Aorta (tissue), 5 donors: ENCODE measurements around the gene BRMS1L. TPM values are rescaled to one million over a fixed set of nuclear protein-coding genes. Genes with fewer than 3 reads are reported as not detected.
"Not testable (repeated sequence)": the region's sequence is repeated elsewhere in the genome, so short reads cannot be mapped to it uniquely, and the experiment has no call there.

ENCODE experiments used
- ATAC-seq: fragments of 200-7000 bp; cut with Tn5 transposase; one replicate; pipeline ENCODE4 v1.9.1; 2022; ENCODE audit warnings: moderate library complexity; ENCODE audit not compliant: low FRiP score
- DNase-seq, 2 donors: peaks; one replicate each; pipeline ENCODE4 v3.0.0-alpha.2; 2020
- H3K27ac ChIP-seq, 2 donors: one replicate each; pipeline ENCODE4 v1.5.1; 2013; ENCODE audit warnings: low read length in 2 of 2, mild to moderate bottlenecking in 2 of 2, moderate library complexity in 2 of 2, control low read depth in 1 of 2, inconsistent platforms in 1 of 2, low read depth in 1 of 2
- H3K27me3 ChIP-seq, 2 donors: one replicate each; pipeline ENCODE4 v1.6.1; 2013; ENCODE audit warnings: control low read depth in 1 of 2, low read length in 1 of 2, mild to moderate bottlenecking in 1 of 2, moderate library complexity in 1 of 2; ENCODE audit not compliant: insufficient read depth in 2 of 2, control insufficient read depth in 1 of 2
- H3K36me3 ChIP-seq, 2 donors: one replicate each; pipeline ENCODE4 v1.6.1; 2013; ENCODE audit warnings: control low read depth in 1 of 2, low read length in 1 of 2, mild to moderate bottlenecking in 1 of 2; ENCODE audit not compliant: insufficient read depth in 2 of 2, control insufficient read depth in 1 of 2
- H3K4me1 ChIP-seq, 2 donors: one replicate each; pipeline ENCODE4 v1.6.1; 2013; ENCODE audit warnings: low read length in 2 of 2, control low read depth in 1 of 2, mild to moderate bottlenecking in 1 of 2, moderate library complexity in 1 of 2; ENCODE audit not compliant: insufficient read depth in 2 of 2, control insufficient read depth in 1 of 2
- H3K4me3 ChIP-seq, 2 donors: one replicate each; pipeline ENCODE4 v1.5.1; 2013; ENCODE audit warnings: low read length in 2 of 2, control low read depth in 1 of 2, mild to moderate bottlenecking in 1 of 2
- H3K9me3 ChIP-seq: one replicate; pipeline ENCODE4 v1.6.1; 2013; ENCODE audit warnings: mild to moderate bottlenecking, low read length; ENCODE audit not compliant: control insufficient read depth
- whole genome bisulfite sequencing, 2 donors: extraction: QIAGEN DNeasy Blood & Tissue Kit; methylation state at CpG; one replicate each; pipeline ENCODE4 v1.1.7; 2013; 5-methylcytosine and 5-hydroxymethylcytosine counted together
- intact Hi-C, 2 donors: fragments of 100-400 bp; cut with DNase I; formaldehyde crosslinking; loops; one replicate each; pipeline versions ENCODE4 v1.14.2 to v1.15.0; 2022
- polyA plus RNA-seq, 2 donors: library from polyadenylated mRNA; stranded (reverse); fragments of 200-250 nt; gene quantifications; one replicate each; pipeline ENCODE4 v1.2.3, GENCODE V29; 2013
- total RNA-seq, 2 donors: library from RNA; stranded (reverse); fragmentation: NEBNext Ultra II Directional; extraction: Animal tissue kit (Norgen Biotek cat#: 25700); gene quantifications; one replicate each; pipeline ENCODE4 v1.2.1, GENCODE V29; 2021
- donor health status: healthy with polysubstance abuse.
- donor health status: Bipolar disorder and iron deficiency.
- donor health status: DM: no; HTN: no; CAD: no.
- donor health status: DM: no; HTN: no; CAD: no.
- donor health status: DM: yes; HTN: yes; CAD: no.

Gene BRMS1L
- total and polyA plus RNA-seq, 4 donors, result 9.6 to 20.9 (median 14.2) TPM

DNA sequence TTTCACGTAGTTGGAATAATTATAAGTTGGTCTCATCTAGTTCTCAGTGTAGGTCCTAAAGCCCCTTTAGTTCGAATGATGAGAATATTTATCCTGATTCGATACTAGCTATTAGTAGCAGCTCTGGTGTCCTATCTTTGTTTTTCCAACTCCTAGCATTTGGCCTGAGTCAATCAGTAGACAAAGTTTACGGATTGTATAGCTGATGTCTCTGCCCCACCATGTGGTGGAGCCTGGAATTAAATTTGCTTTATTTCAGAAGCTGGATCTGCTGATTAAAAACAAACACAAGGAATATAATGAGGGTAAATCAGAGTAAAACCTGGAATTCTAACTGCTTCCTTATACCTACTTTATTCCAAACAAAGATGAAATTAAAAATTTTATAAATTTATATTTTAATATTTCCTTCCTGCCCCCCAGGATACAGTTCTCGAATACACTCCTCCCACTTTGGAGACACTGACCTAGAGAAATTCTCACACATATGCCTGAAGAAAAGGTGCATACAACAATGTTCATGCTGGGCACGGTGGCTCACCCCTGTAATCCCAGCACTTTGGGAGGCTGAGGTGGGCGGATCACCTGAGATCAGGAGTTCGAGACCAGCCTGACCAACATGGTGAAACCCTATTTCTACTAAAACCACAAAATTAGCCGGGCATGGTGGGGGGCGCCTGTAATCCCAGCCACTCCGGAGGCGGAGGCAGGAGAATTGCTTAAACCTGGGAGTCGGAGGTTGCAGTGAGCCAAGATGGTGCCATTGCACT is 7.6 kb upstream of the BRMS1L start:
- ATAC-seq (no peak), DNase-seq (no peak)
- peaks cover 0 to 2% of the 10 kb centered on the region in 2 donors for H3K4me1 ChIP-seq
- H3K27ac ChIP-seq, result no peak overlapping the region
- H3K27me3 ChIP-seq, result no peaks in the 10 kb centered on the region
- no peak overlapping the region for H3K4me3 ChIP-seq
- no peaks in the 10 kb centered on the region for H3K36me3 ChIP-seq
- intact Hi-C loops, result no loop called here
- no peaks in the 10 kb centered on the region for H3K9me3 ChIP-seq
- 70 to 71% methylated on average over 13 of the region's 13 CpGs for WGBS, 2 donors

- Histone ChIP-seq H3K4me1 (peaks cover 0 to 2% of the 10 kb centered on the region in 2 donors), H3K4me3 (no peak overlapping the region), H3K36me3 (no peaks in the 10 kb centered on the region), H3K9me3 (no peaks in the 10 kb centered on the region), H3K27ac (no peak overlapping the region), H3K27me3 (no peaks in the 10 kb centered on the region)
- 93% methylated on average over 32 of the region's 32 CpGs for WGBS, 2 donors
- DNase-seq (no peak), ATAC-seq (no peak)
- intact Hi-C loops, result no loop called here
These were observed 6.3 kb upstream of the BRMS1L start for GRCh38 chr14:35819591-35820540.

GRCh38 chr14:35821564-35822411 is 4.3 kb upstream of the BRMS1L start:
- no peak for ATAC-seq
- Histone ChIP-seq H3K27ac (no peak overlapping the region), H3K9me3 (no peaks in the 10 kb centered on the region), H3K4me1 (peaks cover 0 to 2% of the 10 kb centered on the region in 2 donors), H3K4me3 (no peak overlapping the region), H3K27me3 (no peaks in the 10 kb centered on the region), H3K36me3 (no peaks in the 10 kb centered on the region)
- intact Hi-C loops, result no loop called here
- 20 to 22% methylated on average over 7 of the region's 7 CpGs for WGBS, 2 donors
- DNase-seq, result no peak

- Histone ChIP-seq H3K4me1 (peaks cover 0 to 2% of the 10 kb centered on the region in 2 donors), H3K27me3 (no peaks in the 10 kb centered on the region), H3K27ac (no peak overlapping the region), H3K4me3 (no peak overlapping the region), H3K9me3 (no peaks in the 10 kb centered on the region), H3K36me3 (no peaks in the 10 kb centered on the region)
- intact Hi-C loops, result no loop called here
- no peak for ATAC-seq
- DNase-seq, result no peak
- 79 to 81% methylated on average over 3 of the region's 3 CpGs for WGBS, 2 donors
These were observed 3.6 kb upstream of the BRMS1L start for GRCh38 chr14:35822501-35822900.

DNA sequence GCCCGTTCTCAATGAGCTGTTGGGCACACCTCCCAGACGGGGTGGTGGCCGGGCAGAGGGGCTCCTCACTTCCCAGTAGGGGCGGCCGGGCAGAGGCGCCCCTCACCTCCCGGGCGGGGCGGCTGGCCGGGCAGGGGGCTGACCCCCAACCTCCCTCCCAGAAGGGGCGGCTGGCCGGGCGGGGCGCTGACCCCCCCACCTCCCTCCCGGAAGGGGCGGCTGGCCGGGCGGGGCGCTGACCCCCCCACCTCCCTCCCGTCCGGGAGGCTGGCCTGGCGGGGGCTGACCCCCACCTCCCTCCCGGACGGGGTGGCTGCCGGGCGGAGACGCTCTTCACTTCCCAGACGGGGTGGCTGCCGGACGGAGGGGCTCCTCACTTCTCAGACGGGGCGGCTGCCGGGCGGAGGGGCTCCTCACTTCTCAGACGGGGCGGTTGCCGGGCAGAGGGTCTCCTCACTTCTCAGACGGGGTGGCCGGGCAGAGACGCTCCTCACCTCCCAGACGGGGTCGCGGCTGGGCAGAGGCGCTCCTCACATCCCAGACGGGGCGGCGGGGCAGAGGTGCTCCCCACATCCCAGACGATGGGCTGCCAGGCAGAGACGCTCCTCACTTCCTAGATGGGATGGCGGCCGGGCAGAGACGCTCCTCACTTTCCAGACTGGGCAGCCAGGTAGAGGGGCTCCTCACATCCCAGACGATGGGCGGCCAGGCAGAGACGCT is 1.5 kb upstream of the BRMS1L start:
- not testable (repeated sequence) for H3K27ac ChIP-seq, H3K36me3 ChIP-seq, H3K4me1 ChIP-seq, H3K27me3 ChIP-seq, ATAC-seq, H3K4me3 ChIP-seq, H3K9me3 ChIP-seq, DNase-seq
- 72 to 81% methylated on average over 14 to 40 of the region's 55 CpGs for WGBS, 2 donors
- intact Hi-C loops, result loop anchor here in 1 of 2 donors (5.0 kb wide), 1 partner anchor 43 kb away; no protein-coding TSS in a partner anchor

DNA sequence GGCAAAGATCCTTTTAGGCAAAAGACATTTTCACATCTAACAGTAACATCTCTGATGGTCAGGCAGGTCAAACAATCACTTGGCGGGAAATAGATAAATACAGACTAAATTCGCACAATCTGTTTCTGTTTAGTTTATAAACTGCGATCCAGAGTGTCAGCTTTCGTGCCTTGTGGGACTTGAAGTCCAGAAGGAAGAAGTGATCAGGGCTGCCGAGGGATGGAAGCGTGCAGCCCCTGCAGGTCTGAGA is 245 bp upstream of the BRMS1L start:
- Histone ChIP-seq H3K4me3 (peak overlapping the region in 1 of 2 donors; percentile 48), H3K27ac (no peak overlapping the region), H3K9me3 (no peaks in the 10 kb centered on the region), H3K27me3 (no peaks in the 10 kb centered on the region), H3K4me1 (peaks cover 0 to 2% of the 10 kb centered on the region in 2 donors), H3K36me3 (no peaks in the 10 kb centered on the region)
- ATAC-seq (no peak), DNase-seq (no peak)
- WGBS, 2 donors, result 0 to 2% methylated on average over 6 of the region's 6 CpGs
- intact Hi-C loops, result loop anchor here in 1 of 2 donors (5.0 kb wide), 1 partner anchor 41 kb away; no protein-coding TSS in a partner anchor

DNA sequence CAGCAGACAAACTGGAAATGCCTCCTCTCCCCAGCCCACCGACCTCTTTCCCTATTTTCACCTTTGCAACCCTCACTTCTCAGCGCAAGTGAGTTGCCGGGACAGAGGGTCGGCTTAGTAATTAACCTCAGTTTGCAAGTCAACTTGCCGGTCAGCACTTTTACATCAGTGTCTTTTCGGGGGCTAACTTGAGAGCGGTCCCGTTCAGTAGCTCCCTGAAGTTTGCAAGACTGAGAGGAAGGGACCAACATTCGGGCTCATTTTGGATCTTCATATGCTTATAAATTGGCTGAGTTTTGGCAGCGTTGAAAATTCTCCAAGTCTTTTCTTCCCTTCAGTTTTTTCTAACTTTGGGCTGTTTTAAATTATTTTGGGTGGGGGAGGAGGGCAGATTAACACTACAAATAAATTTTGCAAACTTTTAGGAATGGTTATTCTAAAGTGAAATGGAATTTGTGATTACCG is 846 bp downstream of the BRMS1L start:
- intact Hi-C loops, result loop anchor here in 1 of 2 donors (5.0 kb wide), 1 partner anchor 40 kb away; no protein-coding TSS in a partner anchor
- Histone ChIP-seq H3K36me3 (no peaks in the 10 kb centered on the region), H3K27me3 (no peaks in the 10 kb centered on the region), H3K27ac (peak overlapping the region in 1 of 2 donors; percentile 62), H3K4me1 (no peaks in the 10 kb centered on the region), H3K4me3 (peak overlapping the region; percentile 44 to 78), H3K9me3 (no peaks in the 10 kb centered on the region)
- WGBS, 2 donors, result 2% methylated on average over 11 of the region's 11 CpGs
- ATAC-seq (no peak), DNase-seq (no peak)
